ENCODE measurements around the gene RAB30.
A peak's percentile ranks its signal among the peaks of the same experiment; 100 is the strongest.

The RAB30 gene

GRCh38 chr11:83070731-83071566 lies 748 bp downstream of the RAB30 start:
- DNase-seq (ENCODE audit: low spot score) = no peak

DNA sequence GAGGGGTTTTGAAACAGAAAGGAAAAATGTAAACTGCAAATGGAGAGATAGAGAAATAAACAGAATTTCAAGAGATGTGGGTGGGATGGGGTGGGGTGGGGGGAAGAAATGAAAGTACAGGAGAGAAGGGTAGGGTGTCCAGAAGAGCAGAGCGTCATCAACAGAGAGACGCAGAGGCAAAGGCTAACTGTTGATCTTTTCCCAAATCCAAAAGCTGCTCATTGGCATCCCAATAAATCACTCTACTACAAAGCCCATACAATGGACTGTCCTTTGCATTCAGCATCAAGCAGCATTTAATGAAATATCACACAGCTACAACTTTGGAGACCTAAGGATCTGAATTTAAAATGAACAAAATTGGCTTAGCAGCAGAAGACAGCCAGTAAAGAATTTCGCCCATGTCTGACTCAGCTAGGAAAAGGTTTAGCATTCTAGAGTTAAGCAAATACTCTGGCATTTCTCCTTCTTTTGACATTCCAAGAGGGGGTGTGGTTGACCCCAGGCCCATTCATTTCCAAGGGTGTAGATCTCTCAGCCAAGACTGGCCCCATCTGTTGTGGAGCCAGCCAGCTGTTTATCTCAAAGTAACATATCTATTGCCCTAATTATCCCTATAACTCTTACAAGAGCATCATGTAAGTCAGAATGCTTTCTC lies 1.5 kb downstream of the RAB30 start:
- DNase-seq (ENCODE audit: low spot score) = peak; percentile 59

DNA sequence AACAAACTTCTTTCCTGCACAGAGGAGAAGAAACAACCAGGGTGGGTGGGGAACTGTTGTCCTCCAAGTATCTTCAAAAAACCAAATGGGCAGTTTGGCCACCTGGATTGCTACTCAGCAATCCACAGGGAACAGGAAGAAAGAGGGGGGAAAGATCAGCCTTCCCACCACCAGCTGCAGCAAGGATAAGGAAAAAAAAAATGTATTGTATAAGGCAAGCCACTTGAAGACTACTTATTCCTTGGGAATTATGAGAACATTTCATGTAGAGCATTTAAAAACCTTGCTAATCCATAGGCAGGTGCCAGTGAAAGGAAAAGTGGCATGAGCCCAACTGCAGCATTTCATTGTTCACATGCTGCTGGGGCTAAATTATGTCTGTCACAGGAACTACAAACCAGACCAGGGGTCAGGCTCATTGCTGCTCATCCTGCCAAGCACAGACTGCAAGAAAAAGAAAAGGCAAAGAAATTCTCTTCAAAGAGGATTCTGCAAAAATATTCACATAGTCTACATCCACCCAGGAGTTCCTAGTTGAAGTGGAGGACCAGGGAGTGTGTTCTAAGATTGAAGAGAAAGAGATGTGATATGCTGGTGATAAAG lies 2.2 kb downstream of the RAB30 start:
- no peak for DNase-seq (ENCODE audit: low spot score)

GRCh38 chr11:83068568-83068967 lies 3.1 kb downstream of the RAB30 start:
- no peak for DNase-seq (ENCODE audit: low spot score)

DNA sequence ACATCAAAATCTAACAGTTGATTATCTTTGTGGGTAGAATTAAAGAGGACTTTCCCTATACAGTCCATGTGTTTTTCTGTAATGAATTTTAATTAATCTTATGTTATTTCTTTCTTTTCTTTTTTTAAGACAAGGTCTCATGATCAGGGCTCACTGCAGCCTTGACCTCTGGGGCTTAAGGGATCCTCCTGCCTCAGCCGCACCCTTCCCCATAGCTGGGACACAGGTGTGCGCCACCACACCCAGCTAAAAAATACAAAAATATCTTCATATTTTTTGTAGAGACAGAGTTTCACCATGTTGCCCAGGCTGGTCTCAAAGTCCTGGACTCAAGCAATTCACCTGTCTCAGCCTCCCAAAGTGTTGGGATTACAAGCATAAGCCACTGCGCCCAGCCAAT lies 7.7 kb downstream of the RAB30 start:
- no peak for DNase-seq (ENCODE audit: low spot score)

DNA sequence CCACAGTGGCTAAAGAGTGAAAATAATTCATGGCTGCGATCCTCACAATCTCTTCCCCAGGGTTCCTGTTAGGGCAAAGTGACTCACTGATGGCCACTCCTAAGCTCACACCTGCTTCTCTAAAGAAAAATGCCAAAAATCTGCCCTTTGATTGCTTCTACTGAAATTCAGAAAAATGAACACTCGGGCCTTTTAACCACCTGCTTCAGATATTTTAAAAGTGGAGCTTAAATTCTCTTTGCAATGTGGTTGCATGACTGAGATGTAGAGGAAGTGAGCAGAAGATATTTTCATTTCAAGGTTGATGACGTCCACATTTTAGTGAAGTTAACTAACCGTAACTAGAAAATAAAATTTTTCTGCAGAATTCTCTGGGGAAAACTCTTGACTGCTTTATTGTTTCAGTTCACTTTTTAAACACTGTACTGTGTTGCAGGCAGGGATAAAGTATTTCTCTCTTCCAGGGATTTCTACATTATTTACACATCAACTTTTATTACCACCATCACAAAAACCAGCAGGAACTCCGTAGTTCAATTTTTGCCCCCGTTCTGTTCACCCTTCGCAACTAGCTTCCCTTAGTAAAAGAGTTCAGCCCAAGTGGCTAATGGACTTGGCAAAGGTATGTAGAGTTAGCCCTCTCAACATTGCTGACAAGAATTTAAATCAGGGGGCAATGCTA lies 8.5 kb downstream of the RAB30 start:
- DNase-seq (ENCODE audit: low spot score) = peak; percentile 27

GRCh38 chr11:83061883-83062282 lies 9.8 kb downstream of the RAB30 start:
- no peak for DNase-seq (ENCODE audit: low spot score)

DNA sequence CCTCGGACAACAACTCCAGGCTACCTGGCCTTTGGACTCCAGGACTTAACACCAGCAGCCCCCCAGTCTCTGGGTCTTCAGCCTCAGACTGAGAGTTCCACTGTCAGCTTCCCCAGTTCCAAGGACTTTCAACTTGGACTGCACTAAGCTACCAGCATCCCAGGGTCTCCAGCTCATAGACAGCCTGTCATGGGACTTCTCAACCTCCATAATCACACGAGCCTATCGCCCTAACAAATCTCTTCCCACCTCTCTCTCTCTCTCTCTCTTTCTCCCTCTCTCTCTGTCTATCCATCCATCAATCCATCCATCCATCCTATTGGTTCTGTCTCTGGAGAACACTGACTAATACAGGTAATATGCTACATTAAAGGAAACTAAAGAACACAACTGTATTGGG lies 10.7 kb downstream of the RAB30 start:
- DNase-seq (ENCODE audit: low spot score) = no peak

- no peak for DNase-seq (ENCODE audit: low spot score)
Observed at GRCh38 chr11:83057721-83058120, 14.0 kb downstream of the RAB30 start.

- DNase-seq (ENCODE audit: low spot score) = no peak
Observed at GRCh38 chr11:83056611-83057010, 15.1 kb downstream of the RAB30 start.

GRCh38 chr11:83056204-83056603 lies 15.5 kb downstream of the RAB30 start:
- DNase-seq (ENCODE audit: low spot score) = no peak

DNA sequence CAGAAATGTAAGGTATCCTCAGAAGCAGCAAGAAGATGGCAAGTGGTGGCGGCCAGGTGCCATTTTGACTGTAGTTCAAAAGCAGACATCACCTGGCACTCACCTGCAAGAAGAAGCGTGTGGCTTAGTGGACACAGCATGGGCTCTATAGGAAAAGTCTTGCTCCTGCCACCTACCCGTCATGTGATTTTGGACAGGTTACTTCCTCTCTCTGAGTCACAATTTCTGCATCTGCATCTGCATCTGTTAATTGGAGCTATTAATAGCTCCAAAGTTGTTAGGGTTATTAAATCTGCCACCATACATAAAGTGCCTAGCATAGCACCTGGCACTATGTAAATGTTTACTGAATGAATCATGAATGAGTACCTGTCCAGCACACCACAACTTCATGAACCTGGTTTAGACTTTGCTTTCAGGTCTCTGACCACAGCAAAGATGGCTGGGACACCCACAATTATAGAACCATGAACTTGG lies 16.8 kb downstream of the RAB30 start:
- peak; percentile 76 for DNase-seq (ENCODE audit: low spot score)

- DNase-seq (ENCODE audit: low spot score) = no peak
Observed at GRCh38 chr11:83054001-83054400, 17.7 kb downstream of the RAB30 start.

GRCh38 chr11:83051760-83052671 lies 19.7 kb downstream of the RAB30 start:
- DNase-seq (ENCODE audit: low spot score) = peak; percentile 23

GRCh38 chr11:83047515-83048225 lies 24.0 kb downstream of the RAB30 start:
- no peak for DNase-seq (ENCODE audit: low spot score)

DNA sequence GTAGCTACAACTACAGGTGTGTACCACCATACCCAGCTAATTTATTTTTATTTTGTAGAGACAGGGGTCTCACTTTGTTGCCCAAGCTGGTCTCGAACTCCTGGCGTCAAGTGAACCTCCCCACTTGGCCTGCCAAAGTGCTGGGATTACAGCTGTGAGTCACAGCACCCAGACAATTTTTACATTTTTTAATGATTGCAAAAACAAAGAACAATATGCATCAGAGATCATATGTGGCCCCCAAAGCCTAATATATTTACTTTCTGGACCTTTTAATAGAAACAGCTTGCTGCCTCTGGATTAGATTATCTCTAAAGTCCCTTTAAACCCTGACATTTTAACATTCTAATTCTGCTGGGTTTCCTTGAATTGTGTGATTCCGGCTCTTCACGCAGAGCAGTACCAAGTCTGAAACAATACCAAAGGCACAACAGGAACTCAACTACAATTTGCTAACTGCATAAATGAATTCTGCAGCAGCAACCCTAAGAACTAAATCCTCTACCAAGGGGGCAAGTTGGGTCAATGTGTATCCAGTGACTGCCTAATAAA lies 25.0 kb downstream of the RAB30 start:
- DNase-seq (ENCODE audit: low spot score) = no peak

- DNase-seq (ENCODE audit: low spot score) = peak; percentile 64
Observed at GRCh38 chr11:83044958-83045712, 26.6 kb downstream of the RAB30 start.

GRCh38 chr11:83042964-83043711 lies 28.6 kb downstream of the RAB30 start:
- no peak for DNase-seq (ENCODE audit: low spot score)

- DNase-seq (ENCODE audit: low spot score) = no peak
Observed at GRCh38 chr11:83041126-83041525, 30.6 kb downstream of the RAB30 start.
